Activated CD8-positive, alpha-beta memory T cell treated with anti-CD3 and anti-CD28 coated beads, Interleukin-2, amount 50 U/mL, for 4 hours (primary cell): ENCODE results near the gene ADPRHL1.
"Not testable (repeated sequence)": the region's sequence is repeated elsewhere in the genome, so short reads cannot be mapped to it uniquely, and the experiment has no call there.

Source experiments
- DNase-seq: peaks from one replicate; pipeline ENCODE4 v3.0.0-alpha.2; 2020

Gene ADPRHL1

GRCh38 chr13:113477724-113478123 is 24.4 kb upstream of the ADPRHL1 start:
- no peak for DNase-seq

GRCh38 chr13:113476811-113477210 is 23.5 kb upstream of the ADPRHL1 start:
- no peak for DNase-seq

DNA sequence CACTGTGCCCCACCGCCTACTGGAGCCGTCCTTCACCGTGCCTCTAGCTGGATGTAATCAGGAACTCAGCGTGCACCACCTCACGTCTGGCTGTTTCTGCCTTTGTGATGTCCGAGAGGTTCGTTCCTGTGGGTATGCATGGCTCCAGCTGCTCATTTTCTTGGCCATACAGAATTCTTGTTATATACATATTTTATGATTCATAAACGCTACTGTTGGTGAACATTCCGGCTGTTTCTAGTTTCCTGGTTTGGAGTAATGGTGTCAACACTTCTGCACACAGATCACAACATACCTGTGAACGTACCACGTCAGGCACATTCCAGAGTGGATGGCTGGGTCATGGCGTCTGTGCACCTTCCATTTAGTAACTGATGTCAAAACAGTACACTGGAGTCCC is 22.6 kb upstream of the ADPRHL1 start:
- DNase-seq: no peak

- DNase-seq: no peak
These were observed 22.0 kb upstream of the ADPRHL1 start for GRCh38 chr13:113475280-113475679.

DNA sequence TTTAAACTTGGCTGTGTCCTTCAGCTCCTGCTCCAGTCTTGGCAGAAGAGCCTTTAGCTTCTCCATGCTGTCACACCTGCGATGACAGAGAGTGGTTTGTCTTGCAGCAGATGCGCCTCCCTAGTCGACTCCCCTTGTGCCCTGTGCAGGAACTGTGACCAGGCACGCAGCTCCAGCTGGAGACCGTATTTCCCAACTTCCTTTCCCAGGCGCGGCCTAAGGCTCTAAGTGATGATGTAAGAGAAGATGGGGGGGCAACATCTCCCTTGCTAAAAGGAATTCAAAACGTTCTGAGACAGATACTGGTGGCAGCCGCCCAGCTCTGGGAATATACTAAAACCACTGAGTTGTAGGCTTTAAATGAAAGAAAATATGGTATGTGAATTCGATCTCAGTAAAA is 20.9 kb upstream of the ADPRHL1 start:
- no peak for DNase-seq

DNA sequence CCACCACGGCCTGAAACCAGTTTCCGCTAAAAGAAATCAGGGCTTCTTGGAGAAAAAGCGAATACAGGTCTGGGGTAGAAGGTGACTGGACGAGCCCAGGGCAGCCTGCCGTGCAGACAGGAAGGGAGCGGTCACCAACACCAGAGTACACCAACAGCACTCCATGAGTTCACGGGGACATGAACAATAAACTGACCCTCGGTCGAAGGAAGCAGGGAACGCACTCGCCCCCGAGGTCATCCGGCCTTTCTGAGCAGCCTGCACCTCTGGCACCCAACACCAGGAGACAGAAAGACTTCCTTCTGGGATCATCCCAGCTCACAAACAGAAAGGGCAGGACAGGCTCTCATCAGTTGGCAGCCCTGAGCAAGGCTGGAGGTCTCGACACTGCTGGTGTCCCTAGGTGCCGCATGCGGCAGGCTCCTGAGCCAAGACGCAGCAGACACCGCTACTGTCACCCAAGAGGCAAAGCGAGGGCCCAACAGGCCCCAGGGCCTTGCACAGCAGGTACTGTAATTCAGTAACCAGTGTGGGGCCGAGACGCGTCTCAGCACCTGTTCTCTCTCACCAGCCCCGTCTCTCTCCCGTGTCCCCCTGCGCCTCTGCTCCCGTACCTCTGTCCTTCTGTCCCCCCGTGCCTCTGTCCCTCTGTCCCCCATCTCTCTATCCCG is 19.2 kb upstream of the ADPRHL1 start:
- DNase-seq: no peak

DNA sequence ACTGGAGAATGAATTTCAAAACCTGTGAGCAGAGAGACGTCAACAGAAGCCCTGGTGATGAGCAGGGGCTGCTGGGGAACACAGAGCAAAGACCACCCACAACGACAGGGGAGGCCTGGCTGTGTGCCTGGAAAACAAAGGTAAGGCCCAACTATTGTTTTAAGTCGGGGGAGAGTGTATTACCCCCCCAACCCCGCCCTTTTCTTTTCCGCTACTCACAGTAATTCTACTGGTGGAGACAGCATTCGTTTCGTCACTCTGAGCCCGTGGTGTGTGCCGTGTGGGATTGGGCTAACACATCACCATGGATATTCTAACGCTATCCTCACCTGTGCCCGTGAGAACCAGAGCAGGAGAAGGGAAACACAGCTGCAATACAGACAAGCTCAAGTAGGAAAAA is 18.6 kb upstream of the ADPRHL1 start:
- DNase-seq: no peak

DNA sequence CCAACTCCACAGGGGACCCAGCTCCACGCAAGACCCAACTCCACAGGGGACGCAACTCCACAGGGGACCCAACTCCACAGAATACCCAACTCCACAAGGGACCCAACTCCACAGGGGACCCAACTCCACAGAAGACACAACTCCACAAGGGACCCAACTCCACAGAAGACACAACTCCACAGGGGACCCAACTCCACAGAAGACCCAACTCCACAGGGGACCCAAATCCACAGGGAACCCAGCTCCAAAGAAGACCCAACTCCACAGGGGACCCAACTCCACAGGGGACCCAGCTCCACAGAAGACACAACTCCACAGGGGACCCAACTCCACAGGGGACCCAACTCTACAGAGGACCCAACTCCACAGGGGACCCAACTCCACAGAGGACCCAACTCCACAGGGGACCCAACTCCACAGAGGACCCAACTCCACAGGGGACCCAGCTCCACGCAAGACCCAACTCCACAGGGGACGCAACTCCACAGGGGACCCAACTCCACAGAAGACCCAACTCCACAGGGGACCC is 17.4 kb upstream of the ADPRHL1 start:
- DNase-seq: not testable (repeated sequence)

DNA sequence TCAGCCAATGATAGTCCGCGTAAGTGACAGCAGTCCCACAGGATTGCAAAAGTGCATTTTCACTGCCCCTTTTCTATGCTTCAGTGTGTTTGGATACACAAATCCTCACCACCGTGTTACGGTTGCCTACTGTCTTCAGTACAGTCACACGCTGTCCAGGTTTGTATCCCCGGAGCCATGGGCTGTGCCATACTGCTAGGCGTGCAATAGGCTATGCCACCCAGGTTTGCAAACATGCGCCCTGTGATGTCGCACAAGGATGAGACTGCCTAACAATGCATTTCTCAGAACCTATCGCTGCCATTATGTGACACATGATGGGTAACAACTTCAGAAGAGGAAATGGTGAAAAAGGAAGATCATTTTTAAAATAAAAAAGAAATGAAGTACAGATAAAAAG is 16.8 kb upstream of the ADPRHL1 start:
- no peak for DNase-seq

DNA sequence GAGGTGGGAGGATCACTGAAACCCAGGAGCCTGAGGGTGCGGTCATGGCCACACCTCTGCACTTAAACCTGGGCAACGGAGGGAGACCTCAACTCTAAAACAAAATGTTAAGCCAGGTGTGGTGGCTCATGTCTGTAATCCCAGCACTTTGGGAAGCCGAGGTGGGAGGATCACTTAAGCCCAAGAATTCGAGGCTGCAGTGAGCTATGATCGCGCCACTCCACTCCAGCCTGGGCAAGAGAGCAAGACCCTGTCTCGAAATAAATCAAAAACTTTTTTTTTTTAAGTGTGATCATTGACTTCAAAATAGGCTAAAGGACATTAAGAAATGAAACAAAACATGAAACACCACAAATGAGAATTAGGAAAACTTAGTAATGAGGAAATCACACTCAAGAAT is 16.3 kb upstream of the ADPRHL1 start:
- no peak for DNase-seq

DNA sequence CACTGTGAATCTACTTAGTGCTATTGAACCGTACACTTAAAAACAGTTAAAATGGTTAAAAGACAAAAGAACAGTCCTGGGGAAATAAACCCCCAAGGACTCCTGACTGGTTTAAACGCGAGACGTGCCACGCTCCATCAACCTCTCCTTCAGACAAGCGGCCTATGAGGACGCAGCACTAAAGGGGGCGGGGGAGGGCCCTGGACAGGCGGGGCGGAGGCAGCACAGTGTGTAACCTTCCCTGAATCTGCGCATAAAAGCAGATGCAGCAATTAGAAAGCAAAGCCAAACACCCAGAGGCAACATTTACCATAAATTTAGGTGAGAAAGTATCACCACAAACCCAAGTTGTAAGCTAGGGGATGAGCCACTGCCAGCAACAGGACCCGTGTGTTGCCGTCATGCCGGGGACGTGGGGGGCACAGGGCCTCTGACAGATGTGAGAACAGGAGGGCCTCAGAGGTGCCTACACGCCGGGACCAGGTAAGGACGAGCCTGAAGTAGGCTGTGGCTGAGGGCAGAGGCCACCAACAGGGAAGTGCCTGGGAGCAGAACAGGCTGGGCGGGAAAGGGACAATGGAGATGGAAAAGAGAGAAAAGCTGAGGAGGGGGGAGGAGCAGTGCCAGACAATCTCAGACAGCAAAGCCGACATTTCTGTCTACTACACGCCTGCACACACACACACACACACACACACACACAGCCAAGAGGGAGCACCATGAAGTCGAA is 15.3 kb upstream of the ADPRHL1 start:
- no peak for DNase-seq

DNA sequence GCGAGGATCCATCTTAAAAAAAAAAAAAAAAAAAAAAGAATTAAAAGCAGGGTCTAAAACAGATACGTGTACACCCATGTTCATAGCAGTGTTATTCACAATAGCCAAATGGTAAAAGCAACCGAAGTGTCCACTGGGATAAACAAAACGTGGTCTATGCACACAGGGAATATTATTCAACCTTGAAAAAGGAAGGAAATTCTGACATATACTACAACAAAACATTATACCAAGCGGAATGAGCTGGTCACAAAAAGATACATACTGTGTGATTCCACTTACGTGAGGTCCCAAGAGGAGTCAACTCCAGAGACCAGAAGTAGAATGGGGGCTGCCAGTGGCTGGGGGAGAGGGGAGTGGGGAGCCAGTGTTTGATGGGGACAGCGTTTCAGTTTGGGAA is 14.7 kb upstream of the ADPRHL1 start:
- no peak for DNase-seq

GRCh38 chr13:113466383-113466782 is 13.1 kb upstream of the ADPRHL1 start:
- no peak for DNase-seq

DNA sequence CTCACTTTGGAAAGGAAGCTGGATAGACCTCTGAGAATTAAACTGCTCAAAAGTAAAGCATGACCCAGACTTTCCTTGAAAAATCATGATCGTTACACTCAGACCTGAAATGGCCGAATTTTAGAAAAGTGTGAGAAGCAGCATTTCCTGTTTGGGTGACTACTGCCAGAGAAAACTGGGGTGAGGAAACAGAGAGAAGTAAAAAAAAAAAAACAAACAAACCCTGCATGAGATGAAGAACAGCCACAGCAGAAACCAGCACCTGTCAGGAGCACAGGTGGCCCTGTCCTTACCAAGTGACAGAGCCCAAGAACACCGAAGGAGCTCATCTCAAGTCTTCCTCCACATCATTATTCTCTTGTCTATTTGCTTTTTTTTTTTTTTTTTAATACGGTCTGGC is 12.0 kb upstream of the ADPRHL1 start:
- no peak for DNase-seq

DNA sequence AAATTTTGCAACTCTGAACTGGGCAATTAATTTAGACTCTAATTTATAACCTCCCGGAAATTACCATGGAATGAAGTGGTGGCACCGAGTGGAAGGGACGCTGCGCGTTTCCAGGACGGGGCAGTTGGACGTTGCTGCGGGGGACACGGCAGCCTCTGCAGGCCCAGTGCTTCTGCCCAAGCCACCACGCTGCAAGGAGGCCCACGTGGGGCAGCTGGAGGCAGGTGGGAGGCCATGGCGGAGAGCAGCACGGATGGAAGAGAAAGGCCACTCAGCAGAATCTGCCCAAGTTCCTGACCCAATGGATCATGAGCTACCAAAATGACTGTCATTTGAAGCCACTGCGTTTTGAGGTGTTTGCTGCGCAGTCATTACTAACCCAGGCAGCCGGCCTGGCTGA is 11.2 kb upstream of the ADPRHL1 start:
- DNase-seq: no peak

- no peak for DNase-seq
These were observed 7.9 kb upstream of the ADPRHL1 start for GRCh38 chr13:113461022-113461751.

GRCh38 chr13:113460599-113460998 is 7.3 kb upstream of the ADPRHL1 start:
- no peak for DNase-seq

- no peak for DNase-seq
These were observed 6.8 kb upstream of the ADPRHL1 start for GRCh38 chr13:113460064-113460555.

DNA sequence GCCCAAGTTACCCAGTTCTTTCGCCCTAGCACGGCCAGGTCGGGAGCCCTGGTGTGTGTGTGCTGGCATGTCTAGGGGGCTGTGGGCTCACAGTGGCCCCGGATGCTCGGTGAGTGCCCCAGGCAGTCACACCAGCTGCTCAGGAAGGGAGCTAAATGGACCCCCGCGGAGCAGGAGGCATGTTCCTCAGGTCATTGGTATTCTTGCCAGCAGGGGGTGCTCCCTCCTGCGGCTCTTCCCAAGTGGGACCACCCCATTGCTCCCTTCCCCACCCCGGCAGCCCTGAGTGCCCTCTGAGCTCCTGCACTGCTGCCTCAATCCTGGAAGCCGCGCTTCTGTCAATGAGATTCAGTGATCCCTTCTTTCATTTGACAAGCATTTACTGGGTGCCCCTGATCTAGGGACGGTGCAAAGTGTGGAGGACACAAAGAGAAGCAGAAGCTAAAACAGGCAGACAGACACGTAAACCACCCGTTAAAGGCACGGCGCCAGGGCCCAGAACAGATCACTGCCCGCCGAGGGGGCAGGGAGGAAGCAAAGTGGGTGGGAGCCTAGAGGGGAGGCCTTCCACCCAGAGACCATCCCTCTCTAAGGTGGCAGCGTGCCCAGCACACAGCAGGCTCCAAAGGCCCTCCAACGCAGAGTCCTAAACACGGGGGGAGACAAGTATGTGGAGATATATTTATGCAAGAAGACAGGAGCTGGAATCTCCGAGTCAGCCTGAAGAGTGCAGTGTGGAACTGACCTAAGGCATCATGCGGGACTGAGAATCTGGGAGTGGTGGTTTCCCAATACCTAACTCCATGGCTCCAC is 5.2 kb upstream of the ADPRHL1 start:
- no peak for DNase-seq

DNA sequence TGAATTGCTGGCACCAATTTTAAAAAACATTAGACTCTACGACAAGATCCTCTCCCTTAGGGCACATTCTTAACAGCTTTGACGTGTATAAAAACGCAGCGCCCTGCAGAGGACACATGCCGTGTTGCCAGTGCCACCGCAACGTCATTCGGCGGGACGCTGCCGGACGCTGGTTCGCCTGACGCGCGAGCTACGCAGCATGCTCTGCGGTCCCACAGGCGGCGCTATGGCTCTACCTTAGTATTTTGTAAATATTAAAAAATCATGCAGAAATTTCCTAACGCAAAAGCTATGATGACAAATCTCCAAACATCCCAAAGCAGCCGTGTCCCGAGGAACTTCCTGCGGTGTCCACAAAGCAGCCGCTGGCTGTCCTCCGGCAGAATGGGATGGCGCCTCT is 4.2 kb upstream of the ADPRHL1 start:
- no peak for DNase-seq

DNA sequence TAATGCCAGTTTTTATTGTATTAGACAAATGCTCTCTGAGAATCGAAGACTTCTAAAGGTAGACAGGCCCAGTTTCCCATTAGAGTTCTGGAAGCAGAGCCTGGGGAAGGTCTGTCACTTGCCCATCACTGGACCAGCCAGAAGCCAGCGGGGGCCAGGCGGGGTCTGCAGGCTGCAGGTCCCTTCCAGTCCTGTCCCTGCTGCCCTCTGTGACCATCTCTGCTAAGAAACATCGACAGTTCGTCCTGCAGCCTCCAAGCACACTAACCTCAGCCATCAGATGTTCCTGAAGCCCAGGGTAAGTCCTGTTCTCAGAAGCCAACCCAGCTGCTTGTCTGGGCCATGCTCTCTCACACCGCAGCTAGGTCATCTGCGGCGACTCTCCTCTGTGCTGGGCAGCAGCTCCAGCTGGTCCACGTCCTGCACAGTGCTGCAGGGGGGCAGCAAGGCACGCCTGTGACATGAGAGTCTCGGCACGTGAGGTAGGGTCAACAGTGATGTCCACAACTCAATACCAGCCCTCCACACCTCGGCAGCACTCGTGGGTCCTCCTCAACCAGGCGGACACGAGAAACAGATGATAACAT is 2.9 kb upstream of the ADPRHL1 start:
- no peak for DNase-seq

DNA sequence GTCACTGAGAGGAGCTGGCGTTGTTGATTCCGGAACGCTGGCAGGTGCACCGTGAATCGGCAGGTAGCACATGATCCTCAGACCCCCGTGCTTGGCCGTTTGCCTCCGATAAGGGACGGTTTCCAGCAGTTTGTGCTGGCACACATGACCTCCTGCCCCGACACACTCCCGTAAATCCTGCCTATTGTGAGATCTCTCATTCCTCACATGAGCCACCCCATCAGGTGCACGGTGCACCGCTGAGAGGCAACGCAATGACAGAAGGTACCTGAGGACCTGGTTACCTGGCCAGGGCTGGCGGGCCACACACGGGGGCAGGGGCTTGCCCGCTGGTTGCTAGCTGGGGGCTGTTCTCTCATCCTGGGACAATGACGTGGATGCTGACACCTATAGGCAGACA is 2.1 kb upstream of the ADPRHL1 start:
- DNase-seq: no peak
